Measurements from ENCODE around the gene TRIM56.

DNA sequence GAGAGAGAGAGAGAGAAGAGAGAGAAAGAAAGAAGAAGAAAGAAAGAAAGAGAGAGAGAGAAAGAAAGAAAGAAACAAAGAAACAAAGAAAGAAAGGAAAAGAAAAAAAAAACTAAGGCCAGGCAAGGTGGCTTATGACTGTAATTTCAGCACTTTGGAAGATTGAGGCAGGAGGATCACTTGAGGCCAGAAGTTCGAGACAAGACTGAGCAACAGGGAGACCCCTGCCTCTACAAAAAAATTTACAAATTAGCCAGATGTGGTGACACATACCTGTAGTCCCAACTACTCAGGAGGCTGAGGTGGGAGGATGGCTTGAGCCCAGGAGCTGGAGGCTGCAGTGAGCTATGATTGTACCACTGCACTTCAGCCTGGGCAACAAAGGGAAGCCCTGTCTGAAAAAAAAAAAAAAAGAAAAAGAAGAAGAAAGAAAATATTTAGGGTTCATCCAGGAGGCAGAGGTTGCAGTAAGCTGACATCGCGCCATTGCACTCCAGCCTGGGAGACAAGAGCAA is 44.4 kb downstream of the TRIM56 start:
- no peak for TF ChIP-seq POLR2A (IDR thresholded peaks at IDR 0.05)
- TF ChIP-seq, protein P1, sequence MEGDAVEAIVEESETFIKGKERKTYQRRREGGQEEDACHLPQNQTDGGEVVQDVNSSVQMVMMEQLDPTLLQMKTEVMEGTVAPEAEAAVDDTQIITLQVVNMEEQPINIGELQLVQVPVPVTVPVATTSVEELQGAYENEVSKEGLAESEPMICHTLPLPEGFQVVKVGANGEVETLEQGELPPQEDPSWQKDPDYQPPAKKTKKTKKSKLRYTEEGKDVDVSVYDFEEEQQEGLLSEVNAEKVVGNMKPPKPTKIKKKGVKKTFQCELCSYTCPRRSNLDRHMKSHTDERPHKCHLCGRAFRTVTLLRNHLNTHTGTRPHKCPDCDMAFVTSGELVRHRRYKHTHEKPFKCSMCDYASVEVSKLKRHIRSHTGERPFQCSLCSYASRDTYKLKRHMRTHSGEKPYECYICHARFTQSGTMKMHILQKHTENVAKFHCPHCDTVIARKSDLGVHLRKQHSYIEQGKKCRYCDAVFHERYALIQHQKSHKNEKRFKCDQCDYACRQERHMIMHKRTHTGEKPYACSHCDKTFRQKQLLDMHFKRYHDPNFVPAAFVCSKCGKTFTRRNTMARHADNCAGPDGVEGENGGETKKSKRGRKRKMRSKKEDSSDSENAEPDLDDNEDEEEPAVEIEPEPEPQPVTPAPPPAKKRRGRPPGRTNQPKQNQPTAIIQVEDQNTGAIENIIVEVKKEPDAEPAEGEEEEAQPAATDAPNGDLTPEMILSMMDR (IDR thresholded peaks at IDR 0.05): no peak
